ENCODE measurements around the gene HIRA.

The HIRA gene

GRCh38 chr22:19455585-19456370 is 24.2 kb upstream of the HIRA start:
- Histone ChIP-seq H3K36me3 (replicated peaks; ENCODE audit: insufficient read depth, low read length) (peaks cover 6% of the 10 kb centered on the region; the same call in 1 of the 2 replicates), H3K27me3 (replicated peaks; ENCODE audit: insufficient read depth, low read length) (no peaks in the 10 kb centered on the region), H4K20me1 (ENCODE audit: insufficient read depth, low read length) (no peaks in the 10 kb centered on the region), H3F3A (ENCODE audit: insufficient read depth, low read length) (0 out of 2 replicates have a peak, but pooled peaks cover 4% of the 10 kb centered on the region), H3K9ac (ENCODE audit: low read length) (no peak overlapping the region), H3K4me2 (ENCODE audit: low read depth, low read length) (no peak overlapping the region), H3K79me2 (ENCODE audit: low read length) (no peaks in the 10 kb centered on the region), H2AFZ (ENCODE audit: low read length) (no peak overlapping the region), H3K27ac (ENCODE audit: low read length) (no peak overlapping the region), H3K9me3 (replicated peaks; ENCODE audit: insufficient read depth, low read length) (no peaks in the 10 kb centered on the region), H3K9me2 (replicated peaks; ENCODE audit: insufficient read depth, low read length) (no peaks in the 10 kb centered on the region), H3K4me3 (ENCODE audit: low read length) (no peak overlapping the region), H3K4me1 (ENCODE audit: low read length) (no peaks in the 10 kb centered on the region)
- no peak for TF ChIP-seq EZH2 (optimal IDR thresholded peaks at IDR 0.05; ENCODE audit: low read depth, low read length)
- no peak for TF ChIP-seq CTCF (IDR thresholded peaks at IDR 0.05; ENCODE audit: low read length)
- TF ChIP-seq EZH2phosphoT487 (IDR thresholded peaks at IDR 0.05; ENCODE audit: low read length): no peak
- DNase-seq: no peak

GRCh38 chr22:19455033-19455432 is 23.5 kb upstream of the HIRA start:
- Histone ChIP-seq H3K4me3 (ENCODE audit: low read length) (no peak overlapping the region), H3K4me2 (ENCODE audit: low read depth, low read length) (no peak overlapping the region), H3K9me2 (replicated peaks; ENCODE audit: insufficient read depth, low read length) (no peaks in the 10 kb centered on the region), H3K9me3 (replicated peaks; ENCODE audit: insufficient read depth, low read length) (no peaks in the 10 kb centered on the region), H3K27me3 (replicated peaks; ENCODE audit: insufficient read depth, low read length) (no peaks in the 10 kb centered on the region), H3K9ac (ENCODE audit: low read length) (no peak overlapping the region), H3F3A (ENCODE audit: insufficient read depth, low read length) (0 out of 2 replicates have a peak, but pooled peaks cover 4% of the 10 kb centered on the region), H4K20me1 (ENCODE audit: insufficient read depth, low read length) (no peaks in the 10 kb centered on the region), H3K4me1 (ENCODE audit: low read length) (no peaks in the 10 kb centered on the region), H3K79me2 (ENCODE audit: low read length) (no peaks in the 10 kb centered on the region), H3K27ac (ENCODE audit: low read length) (no peak overlapping the region), H2AFZ (ENCODE audit: low read length) (no peak overlapping the region), H3K36me3 (replicated peaks; ENCODE audit: insufficient read depth, low read length) (peaks cover 6% of the 10 kb centered on the region; the same call in 1 of the 2 replicates)
- DNase-seq: no peak
- TF ChIP-seq EZH2 (optimal IDR thresholded peaks at IDR 0.05; ENCODE audit: low read depth, low read length) (no peak), CTCF (IDR thresholded peaks at IDR 0.05; ENCODE audit: low read length) (no peak), EZH2phosphoT487 (IDR thresholded peaks at IDR 0.05; ENCODE audit: low read length) (no peak)

GRCh38 chr22:19454156-19454555 is 22.6 kb upstream of the HIRA start:
- Histone ChIP-seq H3K9me3 (replicated peaks; ENCODE audit: insufficient read depth, low read length) (no peaks in the 10 kb centered on the region), H3K27ac (ENCODE audit: low read length) (no peak overlapping the region), H3K4me2 (ENCODE audit: low read depth, low read length) (no peak overlapping the region), H3K4me1 (ENCODE audit: low read length) (peaks cover 4% of the 10 kb centered on the region; the same call in 1 of the 2 replicates), H4K20me1 (ENCODE audit: insufficient read depth, low read length) (no peaks in the 10 kb centered on the region), H3K79me2 (ENCODE audit: low read length) (peaks cover 4% of the 10 kb centered on the region), H3F3A (ENCODE audit: insufficient read depth, low read length) (peaks cover 11% of the 10 kb centered on the region), H3K36me3 (replicated peaks; ENCODE audit: insufficient read depth, low read length) (peaks cover 6% of the 10 kb centered on the region; the same call in 1 of the 2 replicates), H3K4me3 (ENCODE audit: low read length) (no peak overlapping the region), H3K9ac (ENCODE audit: low read length) (no peak overlapping the region), H2AFZ (ENCODE audit: low read length) (no peak overlapping the region), H3K27me3 (replicated peaks; ENCODE audit: insufficient read depth, low read length) (no peaks in the 10 kb centered on the region), H3K9me2 (replicated peaks; ENCODE audit: insufficient read depth, low read length) (no peaks in the 10 kb centered on the region)
- no peak for DNase-seq
- TF ChIP-seq EZH2 (optimal IDR thresholded peaks at IDR 0.05; ENCODE audit: low read depth, low read length) (no peak), EZH2phosphoT487 (IDR thresholded peaks at IDR 0.05; ENCODE audit: low read length) (no peak), CTCF (IDR thresholded peaks at IDR 0.05; ENCODE audit: low read length) (no peak)
